Measurements from ENCODE around the gene NAA15.

GRCh38 chr4:139278485-139278884, 22.8 kb upstream of the NAA15 start:
- TF ChIP-seq POLR2AphosphoS5 (IDR thresholded peaks at IDR 0.05; ENCODE audit: low read depth, low read length) (no peak), CTCF (IDR thresholded peaks at IDR 0.05; ENCODE audit: control extremely low read depth in 1 of 3, insufficient read depth in 1 of 3, low read depth in 1 of 3, low read length in 3 of 3) (no peak), JUND (IDR thresholded peaks at IDR 0.05; ENCODE audit: low read length) (no peak), EP300 (IDR thresholded peaks at IDR 0.05; ENCODE audit: borderline replicate concordance in 1 of 2, low read depth in 2 of 2, low read length in 2 of 2) (no peak), TAF1 (IDR thresholded peaks at IDR 0.05; ENCODE audit: low read depth, low read length) (no peak), CBX5 (IDR thresholded peaks at IDR 0.05; ENCODE audit: low read depth, low read length) (no peak), CHD2 (IDR thresholded peaks at IDR 0.05; ENCODE audit: low read length) (no peak), BRCA1 (IDR thresholded peaks at IDR 0.05; ENCODE audit: low read depth, low read length) (no peak), RNF2 (IDR thresholded peaks at IDR 0.05; ENCODE audit: borderline replicate concordance, low read depth, low read length, missing control alignments, poor library complexity, severe bottlenecking) (peak; percentile 62), BCL11A (IDR thresholded peaks at IDR 0.05; ENCODE audit: low read depth in 2 of 2, low read length in 2 of 2) (no peak), POLR2A (IDR thresholded peaks at IDR 0.05; ENCODE audit: control extremely low read depth in 1 of 2, low read depth in 2 of 2, low read length in 2 of 2) (no peak), CBX8 (IDR thresholded peaks at IDR 0.05; ENCODE audit: borderline replicate concordance, low read depth, low read length) (no peak), TEAD4 (IDR thresholded peaks at IDR 0.05; ENCODE audit: low read depth, low read length) (no peak), SP2 (IDR thresholded peaks at IDR 0.05; ENCODE audit: low read length) (no peak)

Data from H1 (cell line).